Activated naive CD4-positive, alpha-beta T cell treated with anti-CD3 and anti-CD28 coated beads, Interleukin-2, amount 50 U/mL, for 72 hours (primary cell): ENCODE measurements around the gene CTU1. TPM values are rescaled to one million over a fixed set of nuclear protein-coding genes. Genes with fewer than 3 reads are reported as not detected.

ENCODE experiments used
- ATAC-seq, 2 donors: fragments of 150-1000 bp; cut with Tn5 transposase; 2 replicates each; pipeline ENCODE4 v1.10.0; 2021; ENCODE audit warnings: mild to moderate bottlenecking in 2 of 2, moderate library complexity in 2 of 2
- DNase-seq, 2 donors: peaks; one replicate each; pipeline ENCODE4 v3.0.0; 2021 to 2022; ENCODE audit warnings: low spot score in 2 of 2
- H3K27ac Mint-ChIP-seq, 2 donors: one replicate each; pipeline ENCODE4 v1.8.0; 2022; ENCODE audit warnings: mild to moderate bottlenecking in 2 of 2, mixed read lengths in 2 of 2
- H3K36me3 Mint-ChIP-seq, 2 donors: one replicate each; pipeline ENCODE4 v1.8.0; 2022; ENCODE audit warnings: mixed read lengths in 2 of 2
- H3K9me3 Mint-ChIP-seq, 2 donors: one replicate each; pipeline ENCODE4 v1.8.0; 2022; ENCODE audit warnings: mixed read lengths in 2 of 2
- total RNA-seq, 2 donors: library from RNA; stranded (reverse); gene quantifications; one replicate each; pipeline ENCODE4 v1.2.3, GENCODE V29; 2022

Gene CTU1
- total RNA-seq, 2 donors from 2014 or later: 9.8 to 11.2 TPM

DNA sequence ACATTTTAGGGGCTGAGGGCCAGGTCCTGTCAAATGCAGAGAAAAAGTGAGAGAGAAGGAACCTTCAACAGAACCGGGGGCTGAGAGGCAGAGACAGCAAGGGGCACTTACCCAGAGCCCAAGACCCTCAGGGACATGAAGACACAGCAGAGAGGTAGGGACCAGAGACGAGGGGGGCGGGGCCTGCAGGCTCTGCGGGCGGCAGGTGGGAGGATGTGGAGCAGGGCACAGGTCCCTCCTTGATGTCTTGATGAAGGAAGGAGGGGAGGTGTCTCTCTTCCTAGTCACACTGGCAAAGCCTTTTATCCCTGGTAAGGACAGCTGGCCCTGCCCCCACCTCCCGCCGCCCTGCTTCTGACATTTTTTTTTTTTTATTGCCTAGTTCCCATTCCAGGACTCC is 25.6 kb downstream of the CTU1 start, which contains the start of gene KLK14:
Gene KLK14 (minus strand): TSS at position 277 of the 400 bp plus-strand sequence. CDS start 273 bp downstream, at position 4.
- Mint-ChIP-seq H3K9me3 (no peaks in the 10 kb centered on the region), H3K27ac (peak within 1 kb of the TSS; percentile 37 to 72), H3K36me3 (no peaks in the 10 kb centered on the region)
- DNase-seq (no peak), ATAC-seq (no peak)

DNA sequence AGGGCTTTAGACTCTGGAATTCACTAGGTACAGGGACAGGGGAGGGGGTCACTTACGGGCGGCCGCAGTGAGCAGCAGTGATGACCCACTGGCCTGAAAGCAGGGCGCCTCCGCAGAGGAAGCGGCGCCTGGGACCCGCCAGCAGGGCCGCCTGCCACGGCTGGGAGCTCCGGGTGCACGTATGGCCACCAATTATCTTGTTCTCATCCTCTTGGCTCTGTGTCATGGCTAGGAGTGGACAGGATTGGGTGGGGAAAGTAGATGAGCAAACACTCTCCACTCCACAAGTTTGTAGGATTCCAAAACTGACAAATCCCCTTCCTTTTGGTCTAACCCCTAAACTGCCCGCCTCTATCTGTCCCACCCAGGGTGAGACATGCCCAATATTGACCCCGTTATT is 26.7 kb downstream of the CTU1 start:
- no peak for ATAC-seq
- Mint-ChIP-seq H3K36me3 (no peaks in the 10 kb centered on the region), H3K9me3 (no peaks in the 10 kb centered on the region), H3K27ac (no peak overlapping the region)
- no peak for DNase-seq

DNA sequence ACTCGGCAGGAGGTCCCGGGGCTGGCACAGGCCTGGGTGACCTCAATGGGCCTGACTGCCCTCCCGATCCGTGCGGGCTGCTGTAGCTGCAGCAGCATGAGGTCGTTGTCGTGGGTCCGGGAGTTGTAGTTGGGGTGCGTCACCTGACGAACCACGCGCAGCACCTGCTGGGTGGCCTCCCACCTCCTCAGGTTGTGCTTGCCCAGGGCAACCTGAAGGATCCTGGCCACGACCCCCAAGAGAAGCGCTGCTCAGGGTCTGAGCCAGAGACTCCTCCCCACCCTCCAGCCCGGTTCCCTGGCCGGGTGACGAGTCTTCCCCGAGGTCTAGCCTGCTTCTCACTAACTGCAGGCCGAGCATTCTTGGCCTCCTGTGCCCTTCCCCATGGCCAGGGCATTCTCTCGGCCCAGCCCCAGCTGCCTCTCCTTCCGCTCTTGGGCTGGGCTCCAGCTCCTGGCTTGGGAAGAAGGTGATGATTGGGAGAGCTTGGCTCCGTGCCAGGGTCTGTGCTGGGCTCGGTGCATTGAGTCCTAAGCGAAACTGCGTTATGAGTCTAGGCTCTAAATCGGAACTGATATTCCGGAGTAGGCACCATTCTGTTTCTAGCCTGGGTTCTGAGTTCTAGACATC is 28.6 kb downstream of the CTU1 start:
- Mint-ChIP-seq H3K36me3 (no peaks in the 10 kb centered on the region), H3K9me3 (no peaks in the 10 kb centered on the region), H3K27ac (no peak overlapping the region)
- no peak for DNase-seq
- no peak for ATAC-seq

DNA sequence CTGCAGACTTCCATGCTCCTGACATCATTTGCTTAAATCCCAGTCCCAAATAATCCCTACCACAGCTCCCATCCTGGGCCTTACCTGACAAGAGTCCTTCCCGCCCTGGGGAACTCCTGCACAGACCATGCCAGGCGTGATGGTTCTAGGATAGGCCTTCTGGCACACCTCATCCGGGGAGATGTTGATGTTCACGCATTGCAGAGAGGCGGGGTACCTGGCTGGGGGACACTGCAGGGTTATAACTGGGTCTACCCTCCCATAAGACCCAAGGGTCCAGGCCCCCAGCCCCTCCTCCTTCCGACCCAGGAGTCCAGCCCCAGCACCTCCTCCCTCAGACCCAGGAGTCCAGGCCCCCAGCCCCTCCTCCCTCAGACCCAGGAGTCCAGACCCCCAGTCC is 29.5 kb downstream of the CTU1 start:
- ATAC-seq (no peak), DNase-seq (no peak)
- H3K9me3 Mint-ChIP-seq: peaks cover 0 to 6% of the 10 kb centered on the region in 2 donors
- no peaks in the 10 kb centered on the region for H3K36me3 Mint-ChIP-seq
- H3K27ac Mint-ChIP-seq: no peak overlapping the region

DNA sequence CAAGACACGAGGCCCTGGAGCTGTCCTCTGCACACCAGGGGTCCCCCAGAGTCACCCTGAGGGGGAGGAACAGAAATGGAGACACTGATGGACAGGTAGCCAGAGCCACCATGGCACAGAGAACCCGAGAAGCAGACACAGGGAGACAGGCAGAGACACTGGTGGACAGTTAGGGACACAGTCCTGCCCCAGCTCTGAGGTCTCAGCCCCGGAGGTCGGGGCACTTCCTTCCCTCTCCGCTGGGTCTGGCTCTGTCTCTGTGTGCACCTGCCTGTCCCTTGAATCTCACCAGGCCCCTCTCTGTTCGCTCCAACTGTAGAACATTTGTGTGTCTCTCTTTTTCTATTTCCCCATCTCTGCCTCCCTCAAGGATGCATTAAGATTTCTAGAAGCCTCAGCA is 30.1 kb downstream of the CTU1 start:
- ATAC-seq (no peak), DNase-seq (no peak)
- no peak overlapping the region for H3K27ac Mint-ChIP-seq
- H3K36me3 Mint-ChIP-seq: peaks cover 0 to 6% of the 10 kb centered on the region in 2 donors
- peaks cover 0 to 6% of the 10 kb centered on the region in 2 donors for H3K9me3 Mint-ChIP-seq

DNA sequence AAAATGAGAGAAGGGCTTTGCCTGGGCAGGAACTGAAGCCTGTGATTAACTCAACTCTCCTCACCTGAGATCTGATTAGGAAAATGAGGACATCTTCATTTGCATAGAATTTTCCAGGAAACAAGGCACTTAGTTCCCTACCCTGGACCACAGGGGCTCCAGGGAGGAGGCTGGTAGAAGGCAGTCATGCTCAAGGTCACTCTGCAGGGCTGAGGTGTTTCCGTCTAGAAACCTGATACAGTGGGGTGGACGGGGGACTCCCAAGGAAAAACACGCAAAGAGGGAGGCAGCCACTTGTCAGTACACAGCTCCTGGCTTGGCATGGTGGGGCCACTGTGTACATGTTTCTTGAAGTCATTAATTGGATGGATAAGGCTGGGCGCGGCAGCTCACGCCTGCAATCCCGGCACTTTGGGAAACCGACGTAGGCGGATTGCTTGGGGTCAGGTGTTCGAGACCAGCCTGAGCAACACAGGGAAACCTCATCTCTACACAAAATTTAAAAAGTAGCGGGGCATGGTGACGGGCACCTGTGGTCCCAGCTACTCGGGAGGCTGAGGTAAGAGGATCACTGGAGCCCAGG is 31.5 kb downstream of the CTU1 start:
- Mint-ChIP-seq H3K27ac (peak overlapping the region in 1 of 2 donors; percentile 72), H3K36me3 (peaks cover 0 to 7% of the 10 kb centered on the region in 2 donors), H3K9me3 (peaks cover 0 to 6% of the 10 kb centered on the region in 2 donors)
- DNase-seq: no peak
- ATAC-seq: no peak

DNA sequence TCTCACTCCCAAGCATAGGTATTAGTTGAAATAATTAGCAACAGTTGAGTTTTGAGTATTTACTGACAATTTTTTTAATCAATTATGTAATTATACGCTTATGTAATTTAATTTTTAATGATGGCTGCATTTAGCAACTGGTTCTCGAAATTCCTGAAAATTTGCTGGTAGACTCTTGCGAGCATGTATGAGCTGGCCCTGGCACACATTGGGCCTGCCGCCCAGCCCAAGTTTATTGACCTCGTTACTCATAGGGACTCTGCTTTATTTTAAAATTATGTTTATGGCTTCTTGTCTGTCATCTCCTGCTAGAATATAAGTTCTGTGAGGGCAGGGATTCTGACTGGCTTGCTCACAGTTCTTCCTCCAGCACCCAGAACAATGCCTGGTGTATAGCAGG is 32.2 kb downstream of the CTU1 start:
- ATAC-seq (no peak), DNase-seq (no peak)
- peaks cover 0 to 7% of the 10 kb centered on the region in 2 donors for H3K36me3 Mint-ChIP-seq
- peaks cover 0 to 6% of the 10 kb centered on the region in 2 donors for H3K9me3 Mint-ChIP-seq
- H3K27ac Mint-ChIP-seq: peak overlapping the region in 1 of 2 donors; percentile 27

DNA sequence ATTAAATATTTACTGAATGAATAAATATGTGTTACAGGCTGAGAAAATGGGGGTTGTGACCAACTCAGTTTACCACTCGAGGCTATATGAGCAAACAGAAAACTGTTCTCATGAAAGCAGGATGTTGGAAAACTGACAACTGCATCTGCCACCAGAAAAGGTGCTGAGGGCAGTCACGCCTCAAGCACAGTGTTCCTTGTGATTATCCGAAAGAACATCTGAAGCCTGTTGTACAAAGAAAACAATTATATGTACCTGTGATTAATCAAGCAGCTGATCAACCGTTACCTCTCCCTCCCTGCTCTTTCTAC is 37.2 kb downstream of the CTU1 start:
- Mint-ChIP-seq H3K9me3 (peaks cover 0 to 11% of the 10 kb centered on the region in 2 donors), H3K36me3 (peaks cover 0 to 7% of the 10 kb centered on the region in 2 donors), H3K27ac (no peak overlapping the region)
- DNase-seq (no peak), ATAC-seq (no peak)

DNA sequence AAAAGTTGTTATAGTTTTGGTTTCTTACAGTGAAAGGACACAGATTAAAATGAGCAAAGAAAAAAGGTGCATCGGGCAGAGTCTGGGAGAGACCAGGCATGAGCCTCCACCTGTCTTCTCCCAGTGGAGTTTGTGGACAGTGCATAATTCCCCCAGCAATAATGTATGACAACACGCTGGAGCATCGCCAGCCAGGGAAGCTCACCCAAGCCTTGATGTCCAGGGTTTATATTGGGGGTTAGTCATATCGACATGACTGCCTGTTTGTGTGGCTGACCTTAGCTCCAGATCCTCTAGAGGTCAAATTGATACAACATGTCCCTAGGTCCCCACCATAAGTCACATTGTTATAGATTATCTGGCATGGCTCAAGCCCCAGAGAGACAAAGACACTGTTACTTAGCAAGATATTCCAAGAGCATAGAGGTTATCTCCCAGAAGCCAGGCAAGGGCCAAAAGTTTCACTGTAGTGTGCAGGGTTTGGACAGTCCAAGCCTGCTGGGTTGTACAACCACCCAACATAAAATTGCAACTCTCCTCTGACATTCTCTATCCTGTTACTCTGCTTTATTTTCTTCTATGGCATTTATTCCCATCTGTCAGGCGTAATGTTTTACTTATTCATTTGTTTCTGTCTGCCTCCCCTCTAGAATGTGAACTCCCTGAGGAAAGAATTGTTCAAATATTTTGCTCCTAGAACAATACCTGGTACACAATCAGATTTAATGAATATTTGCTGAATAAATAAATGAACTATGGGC is 37.7 kb downstream of the CTU1 start:
- Mint-ChIP-seq H3K36me3 (peaks cover 0 to 7% of the 10 kb centered on the region in 2 donors), H3K9me3 (peaks cover 0 to 11% of the 10 kb centered on the region in 2 donors), H3K27ac (no peak overlapping the region)
- DNase-seq: no peak
- ATAC-seq: no peak

DNA sequence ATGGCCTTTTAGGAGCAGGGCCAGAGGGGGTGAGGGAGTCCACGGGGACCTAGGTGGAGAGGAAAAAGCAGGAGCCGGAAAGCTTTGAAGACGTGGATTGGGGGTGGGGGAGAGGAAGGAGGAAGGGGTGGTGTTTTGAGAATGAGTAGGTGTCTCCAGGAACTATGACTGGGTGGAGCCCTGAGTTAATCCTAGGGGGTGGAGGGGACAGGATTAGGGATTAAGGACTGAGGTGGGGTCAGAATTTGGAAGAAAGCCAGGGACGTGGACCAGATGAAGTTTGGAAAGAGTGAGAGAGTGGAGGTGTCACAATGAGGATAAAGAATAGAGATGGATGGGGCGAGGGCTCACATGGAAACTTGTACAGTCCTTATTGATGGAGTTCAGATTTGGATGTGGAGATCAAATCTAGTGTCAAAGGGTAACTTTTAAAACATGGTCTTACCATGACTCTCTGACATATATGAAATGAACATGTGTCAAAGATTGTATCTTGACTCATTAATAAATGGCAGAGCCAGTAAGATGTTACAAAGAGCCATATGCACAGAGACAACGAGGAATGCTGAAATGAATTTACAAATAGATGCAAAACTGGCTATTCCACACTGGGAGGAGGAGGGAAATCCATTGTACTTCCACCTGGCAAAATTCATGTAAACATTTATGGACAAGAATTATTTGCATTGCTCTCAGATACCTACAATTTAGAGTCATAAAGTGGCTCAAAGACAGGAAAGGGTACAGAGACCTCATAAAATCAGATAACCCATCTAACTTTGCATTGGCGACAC is 41.6 kb downstream of the CTU1 start:
- Mint-ChIP-seq H3K9me3 (peaks cover 0 to 5% of the 10 kb centered on the region in 2 donors), H3K36me3 (no peaks in the 10 kb centered on the region), H3K27ac (no peak overlapping the region)
- ATAC-seq: no peak
- DNase-seq: no peak

DNA sequence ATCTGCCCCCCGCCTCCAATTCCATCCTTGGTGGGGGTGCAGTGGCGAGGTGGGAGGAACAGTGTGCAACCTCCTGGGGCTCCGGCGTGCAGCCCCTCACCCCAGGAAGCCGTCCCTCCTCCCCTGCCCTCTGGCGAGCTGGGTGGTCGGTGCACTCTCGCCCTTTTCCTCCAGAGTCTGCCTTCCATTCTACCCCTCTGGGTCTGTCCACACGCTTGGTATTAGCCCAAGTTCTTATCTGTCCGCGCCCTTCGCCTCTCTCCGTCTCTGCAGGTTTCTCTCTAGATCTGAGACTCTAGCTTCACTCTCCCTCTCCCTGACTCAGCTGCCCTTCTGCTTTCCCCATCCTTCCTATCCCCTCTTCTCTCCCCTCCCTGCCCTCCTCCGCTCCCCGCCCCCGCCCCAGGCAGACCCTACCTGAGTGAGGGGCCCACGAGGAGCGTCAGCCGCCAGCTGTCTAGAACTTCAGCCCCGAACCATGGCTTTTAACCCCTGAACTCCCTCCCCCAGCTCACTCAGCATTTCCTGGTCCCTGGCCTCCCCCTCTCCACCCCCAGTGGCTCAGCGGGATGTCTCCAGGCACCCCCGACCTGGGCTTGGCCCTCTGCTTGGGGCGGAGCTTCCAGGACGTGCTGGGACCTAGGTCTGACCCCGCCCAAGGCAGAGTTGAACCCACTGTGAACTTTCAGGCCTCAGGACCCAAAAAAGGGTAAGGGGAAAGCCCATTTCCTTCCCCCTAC is 42.8 kb downstream of the CTU1 start:
- peaks cover 0 to 9% of the 10 kb centered on the region in 2 donors for H3K9me3 Mint-ChIP-seq
- H3K27ac Mint-ChIP-seq: no peak overlapping the region
- no peaks in the 10 kb centered on the region for H3K36me3 Mint-ChIP-seq
- ATAC-seq: no peak
- DNase-seq: no peak

DNA sequence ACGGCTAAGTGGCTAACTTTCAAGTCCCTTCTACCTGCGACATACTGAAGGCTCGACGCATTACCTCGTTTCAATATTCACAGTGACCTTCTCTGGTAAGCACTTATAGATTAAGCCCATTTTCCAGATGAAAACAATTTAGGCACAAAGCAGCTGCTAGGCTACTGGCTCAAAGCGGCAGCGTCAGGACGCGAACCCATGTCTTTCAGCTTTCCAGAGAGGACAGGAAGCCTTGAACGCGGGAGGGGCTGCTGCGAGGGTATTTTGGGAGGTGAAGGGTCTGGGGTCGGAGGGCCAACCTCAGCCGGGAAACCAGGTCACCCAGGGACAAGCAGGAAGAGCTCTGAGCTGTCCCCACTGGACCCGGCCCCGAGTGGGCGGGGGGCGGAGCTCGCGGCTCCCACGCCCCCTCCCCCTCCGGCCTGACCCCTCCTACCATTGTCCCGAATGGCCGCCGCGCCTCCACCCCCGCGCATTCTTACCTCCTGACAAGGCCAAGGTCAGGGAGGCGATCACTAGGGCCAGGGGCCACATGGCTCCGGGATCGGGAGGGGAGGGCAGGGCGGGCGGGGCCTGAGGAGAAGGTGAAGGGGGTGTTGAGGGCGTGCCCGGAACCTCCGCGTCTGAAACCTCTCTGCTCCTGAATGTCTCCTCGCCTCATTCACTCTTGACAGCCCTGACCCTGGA is 43.5 kb downstream of the CTU1 start, which contains the start of gene KLK13:
Gene KLK13 (minus strand): TSS at position 559 of the 687 bp plus-strand sequence. CDS start 25 bp downstream, at position 534.
- H3K27ac Mint-ChIP-seq: no peak within 1 kb of the TSS
- ATAC-seq: peak; percentile 18 to 54
- DNase-seq: no peak
- H3K36me3 Mint-ChIP-seq: no peaks in the 10 kb centered on the region
- H3K9me3 Mint-ChIP-seq: peaks cover 0 to 9% of the 10 kb centered on the region in 2 donors

DNA sequence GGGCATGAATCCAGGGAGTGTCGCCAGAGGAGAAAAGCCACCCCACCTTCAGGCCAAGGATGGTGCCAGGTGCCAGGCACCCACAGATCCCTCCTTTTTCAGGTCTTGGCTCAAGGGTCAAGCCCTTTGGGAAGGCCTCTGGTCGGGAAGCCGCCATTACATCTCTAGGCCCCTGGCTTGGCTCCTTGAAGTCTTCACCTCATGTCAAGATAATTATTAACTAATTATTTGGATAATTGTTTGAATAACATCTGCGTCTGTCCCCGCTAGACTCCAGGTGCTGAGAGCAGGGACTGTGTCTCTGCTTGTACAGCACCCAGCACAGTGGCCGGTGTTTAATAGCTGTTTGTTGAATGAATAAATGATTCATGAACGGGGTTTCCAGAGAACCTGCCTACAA is 44.5 kb downstream of the CTU1 start:
- H3K36me3 Mint-ChIP-seq: no peaks in the 10 kb centered on the region
- no peak overlapping the region for H3K27ac Mint-ChIP-seq
- no peak for DNase-seq
- ATAC-seq: no peak
- H3K9me3 Mint-ChIP-seq: peaks cover 0 to 9% of the 10 kb centered on the region in 2 donors

DNA sequence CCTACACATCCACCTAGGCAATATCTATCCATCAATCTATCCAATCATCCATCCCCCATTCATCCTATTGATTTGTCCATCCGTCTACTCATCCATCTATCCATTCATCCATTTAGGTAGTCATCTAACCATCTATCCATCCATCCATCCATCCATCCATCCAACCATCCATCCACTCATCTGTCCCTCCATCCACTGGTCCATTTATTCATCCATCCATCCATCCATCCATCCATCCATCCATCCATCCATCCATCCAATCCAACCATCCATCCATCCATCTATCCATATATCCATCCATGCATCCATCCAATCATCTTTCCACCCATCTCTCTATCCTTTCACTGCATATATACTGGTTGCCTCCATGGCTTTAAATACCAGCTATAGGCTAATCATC is 47.2 kb downstream of the CTU1 start:
- no peak overlapping the region for H3K27ac Mint-ChIP-seq
- H3K9me3 Mint-ChIP-seq: peaks cover 0 to 4% of the 10 kb centered on the region in 2 donors
- no peak for DNase-seq

DNA sequence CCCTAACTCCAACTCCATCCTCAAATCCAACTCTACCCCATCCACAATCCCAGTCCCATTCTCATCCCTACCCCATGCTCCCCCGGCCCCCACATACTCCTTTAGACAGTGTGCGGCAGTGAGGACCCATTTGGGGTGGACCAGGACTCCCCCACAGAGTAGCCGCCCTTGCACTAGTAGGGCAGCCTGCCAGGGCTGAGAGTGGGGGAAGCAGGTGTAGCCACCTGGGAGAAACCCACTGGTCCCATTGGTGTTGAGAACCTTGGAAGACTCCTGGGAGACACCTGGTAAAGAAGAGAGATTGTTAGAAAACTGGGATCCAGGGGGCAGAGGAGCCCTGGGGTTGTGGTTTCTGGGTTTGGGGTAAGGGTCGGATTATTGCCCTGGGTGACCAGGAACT is 47.9 kb downstream of the CTU1 start:
- Mint-ChIP-seq H3K27ac (no peak overlapping the region), H3K36me3 (no peaks in the 10 kb centered on the region), H3K9me3 (peaks cover 0 to 4% of the 10 kb centered on the region in 2 donors)
- DNase-seq (no peak), ATAC-seq (no peak)

More for the DNA sequence above, 47.2 kb downstream of the CTU1 start:
- H3K36me3 Mint-ChIP-seq: no peaks in the 10 kb centered on the region
- no peak for ATAC-seq

DNA sequence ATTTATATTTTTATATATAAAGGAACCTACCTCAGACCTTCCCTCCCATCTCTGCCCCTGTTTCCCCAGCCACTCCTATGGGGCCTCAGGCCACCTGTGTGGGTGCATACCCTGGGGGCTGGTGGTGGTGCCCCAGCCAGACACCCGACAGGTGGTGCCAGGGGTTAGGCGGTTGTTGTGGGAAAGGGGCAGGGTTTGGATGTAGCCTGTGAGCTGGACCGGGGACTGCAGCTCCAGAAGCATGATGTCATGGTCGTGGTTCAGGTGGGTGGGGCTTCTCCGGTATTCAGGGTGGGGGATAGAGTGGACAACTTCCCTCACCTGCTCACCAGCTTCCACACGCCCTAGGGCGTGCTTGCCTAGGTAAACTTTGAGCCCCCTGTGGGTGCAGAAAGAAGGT is 48.5 kb downstream of the CTU1 start:
- no peak for DNase-seq
- no peak for ATAC-seq
- Mint-ChIP-seq H3K36me3 (no peaks in the 10 kb centered on the region), H3K9me3 (peaks cover 0 to 4% of the 10 kb centered on the region in 2 donors), H3K27ac (no peak overlapping the region)
